IPS DF 6.9 (cell line): Measurements from ENCODE around the gene BNIP1.

ENCODE experiments used
- DNase-seq: peaks from one replicate; pipeline ENCODE4 v3.0.0-alpha.2; 2013; ENCODE audit warnings: low read depth, low spot score
- H3K27ac ChIP-seq: one replicate; pipeline ENCODE4 v1.5.1; 2013; ENCODE audit warnings: low read length, control low read depth
- H3K27me3 ChIP-seq: 2 replicates; pipeline ENCODE4 v1.6.1; 2013; ENCODE audit warnings: mild to moderate bottlenecking, low read length; ENCODE audit not compliant: control insufficient read depth, insufficient read depth
- H3K36me3 ChIP-seq: 2 replicates; pipeline ENCODE4 v1.6.1; 2013; ENCODE audit warnings: low read length; ENCODE audit not compliant: control insufficient read depth, insufficient read depth
- H3K4me1 ChIP-seq: 2 replicates; pipeline ENCODE4 v1.6.1; 2013; ENCODE audit warnings: low read length; ENCODE audit not compliant: control insufficient read depth, insufficient read depth
- H3K4me3 ChIP-seq: 2 replicates; pipeline ENCODE4 v1.5.1; 2013; ENCODE audit warnings: mild to moderate bottlenecking, low read length
- H3K9me3 ChIP-seq: 2 replicates; pipeline ENCODE4 v1.6.1; 2013; ENCODE audit warnings: low read length, inconsistent platforms; ENCODE audit not compliant: control insufficient read depth, insufficient read depth
- WGBS: extraction: QIAGEN DNeasy Blood & Tissue Kit; methylation state at CpG from one replicate; pipeline ENCODE4 v1.1.7; 2013; ENCODE audit warnings: mixed read lengths, missing lambda C conversion rate; ENCODE audit not compliant: insufficient read length, insufficient coverage; 5-methylcytosine and 5-hydroxymethylcytosine counted together

Gene BNIP1

DNA sequence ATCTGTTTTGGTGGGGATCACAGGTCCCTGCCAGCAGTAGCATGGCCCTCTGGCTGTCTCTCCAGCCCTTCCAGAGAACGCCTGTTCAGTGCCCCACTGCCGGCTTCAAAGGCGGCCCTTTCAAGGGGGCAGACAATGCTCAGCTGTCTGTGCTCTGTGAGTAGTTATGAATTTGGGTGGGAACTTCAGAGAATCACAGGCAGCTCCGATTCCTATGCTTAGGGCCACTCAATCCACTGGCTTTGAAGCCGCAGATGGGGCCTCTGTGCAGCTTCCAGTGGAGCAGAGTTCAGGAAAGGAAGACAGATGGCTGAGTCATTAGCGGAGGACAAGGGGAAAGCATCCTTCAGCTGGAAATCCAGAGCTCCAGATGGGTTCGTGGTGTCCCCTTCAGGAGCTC, 48.2 kb downstream of the BNIP1 start:
- Histone ChIP-seq H3K9me3 (no peaks in the 10 kb centered on the region), H3K27ac (no peak overlapping the region), H3K27me3 (no peaks in the 10 kb centered on the region), H3K4me3 (no peak overlapping the region), H3K4me1 (no peaks in the 10 kb centered on the region), H3K36me3 (no peaks in the 10 kb centered on the region)
- WGBS = no CpG with 5 or more reads among the region's 7 CpGs
- DNase-seq = no peak

DNA sequence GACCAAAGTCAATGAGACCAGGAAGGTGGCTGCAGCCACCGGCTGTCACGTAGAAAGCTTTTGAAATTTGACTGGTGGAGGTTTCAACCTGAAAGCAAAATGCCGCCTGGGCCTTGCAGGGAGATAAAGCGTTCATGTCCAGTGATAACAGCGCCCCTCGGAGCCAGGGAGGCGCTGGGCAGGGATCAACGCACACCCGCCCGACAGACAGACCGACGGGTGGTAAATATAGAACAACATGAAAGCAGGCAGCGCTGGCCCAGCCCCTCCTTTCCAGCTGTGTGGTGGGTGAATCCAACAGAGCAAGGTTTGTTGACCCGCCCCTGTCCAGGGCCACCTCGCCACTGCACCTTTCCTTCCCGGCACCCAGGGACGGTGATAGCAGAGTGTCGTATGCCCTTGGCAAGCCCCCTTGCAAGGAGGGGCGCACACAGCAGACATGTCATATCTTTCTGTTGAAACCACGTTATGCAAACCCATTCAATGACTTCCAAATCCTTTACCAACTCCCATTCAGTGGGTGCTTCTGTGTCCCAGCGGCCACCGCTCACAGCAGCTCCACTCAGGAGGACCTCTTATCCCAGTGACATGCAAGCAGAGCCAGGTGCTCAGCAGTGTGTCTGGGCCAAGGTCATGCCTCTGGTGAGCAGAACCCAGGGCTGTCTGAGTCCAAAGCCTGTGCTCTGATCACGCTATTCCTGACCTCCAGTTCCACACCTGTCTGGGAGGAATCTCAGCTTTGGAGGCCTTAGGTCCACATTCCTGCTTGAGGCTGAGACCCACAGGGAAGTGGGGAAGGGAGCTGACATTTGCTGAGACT, 52.0 kb downstream of the BNIP1 start:
- Histone ChIP-seq H3K9me3 (no peaks in the 10 kb centered on the region), H3K4me1 (no peaks in the 10 kb centered on the region), H3K27me3 (no peaks in the 10 kb centered on the region), H3K4me3 (no peak overlapping the region), H3K27ac (no peak overlapping the region), H3K36me3 (no peaks in the 10 kb centered on the region)
- WGBS = no CpG with 5 or more reads among the region's 23 CpGs
- no peak for DNase-seq

DNA sequence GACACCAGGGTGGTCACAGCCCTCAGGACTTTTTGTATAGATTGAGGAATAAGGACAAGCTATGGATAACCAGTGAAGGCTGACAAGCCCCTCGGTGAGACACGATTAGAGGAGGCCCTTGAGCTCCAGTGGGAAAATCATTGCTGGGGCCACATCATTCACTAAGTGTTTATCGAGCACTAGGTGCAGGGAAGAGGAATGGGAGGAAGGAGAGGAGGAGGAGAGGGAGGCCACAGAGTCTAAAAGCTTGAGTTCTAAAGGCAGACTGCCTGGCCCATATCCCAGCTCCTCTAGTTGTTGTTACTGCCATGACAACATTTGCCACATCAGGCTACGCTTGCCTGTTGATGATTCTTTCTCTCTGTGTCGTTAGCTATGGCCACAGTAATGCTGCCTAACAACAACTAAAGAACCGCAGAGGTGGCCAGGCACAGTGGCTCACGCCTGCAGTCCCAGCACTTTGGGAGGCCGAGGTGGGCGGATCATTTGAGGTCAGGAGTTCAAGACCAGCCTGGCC, 53.1 kb downstream of the BNIP1 start:
- Histone ChIP-seq H3K4me3 (no peak overlapping the region), H3K36me3 (no peaks in the 10 kb centered on the region), H3K27me3 (no peaks in the 10 kb centered on the region), H3K9me3 (no peaks in the 10 kb centered on the region), H3K27ac (no peak overlapping the region), H3K4me1 (no peaks in the 10 kb centered on the region)
- no CpG with 5 or more reads among the region's 9 CpGs for whole genome bisulfite sequencing
- DNase-seq = no peak

DNA sequence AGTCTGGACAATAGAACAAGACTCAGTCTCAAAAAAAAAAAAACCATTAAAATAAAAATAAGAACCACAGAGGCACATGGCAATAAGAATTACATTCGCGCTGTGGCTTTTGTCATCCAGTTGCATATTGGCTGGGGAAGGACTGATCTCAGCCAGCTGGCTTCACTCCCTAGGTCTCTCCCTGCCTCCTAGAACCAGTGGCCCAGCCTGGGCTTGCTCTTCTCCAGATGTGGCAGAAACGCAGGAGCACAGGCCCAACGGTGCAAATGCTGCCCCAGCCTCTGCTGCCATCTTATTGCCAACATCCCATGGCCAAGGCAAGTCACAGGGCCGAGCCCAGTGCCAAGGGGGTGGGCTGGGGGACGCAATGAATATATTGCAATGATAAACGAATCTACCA, 53.7 kb downstream of the BNIP1 start:
- no peaks in the 10 kb centered on the region for H3K36me3 ChIP-seq
- H3K27ac ChIP-seq = no peak overlapping the region
- H3K4me1 ChIP-seq = no peaks in the 10 kb centered on the region
- H3K9me3 ChIP-seq = no peaks in the 10 kb centered on the region
- WGBS = no CpG with 5 or more reads among the region's 7 CpGs
- no peaks in the 10 kb centered on the region for H3K27me3 ChIP-seq
- no peak overlapping the region for H3K4me3 ChIP-seq
- no peak for DNase-seq

DNA sequence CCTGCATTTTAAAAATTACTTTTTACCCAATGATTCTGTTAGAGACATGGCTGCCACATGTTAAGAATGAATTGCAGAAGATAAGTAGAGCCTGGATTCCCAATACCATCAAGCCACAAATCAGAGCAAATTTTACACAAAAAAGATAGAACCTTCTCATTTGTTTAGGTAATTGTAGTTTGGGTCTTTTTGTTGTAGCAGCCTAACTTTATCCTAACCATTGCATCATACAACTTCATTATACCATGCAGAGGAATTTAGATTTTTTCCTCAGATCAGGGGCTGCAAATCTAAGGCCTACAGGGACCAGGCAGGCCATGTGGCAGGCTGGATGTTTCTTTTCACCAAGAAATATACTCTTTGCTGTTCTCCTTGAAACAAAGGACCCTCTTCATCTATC, 56.0 kb downstream of the BNIP1 start:
- no peaks in the 10 kb centered on the region for H3K27me3 ChIP-seq
- no peaks in the 10 kb centered on the region for H3K4me1 ChIP-seq
- no peaks in the 10 kb centered on the region for H3K9me3 ChIP-seq
- no peak overlapping the region for H3K27ac ChIP-seq
- no peak overlapping the region for H3K4me3 ChIP-seq
- no peaks in the 10 kb centered on the region for H3K36me3 ChIP-seq
- DNase-seq = no peak

DNA sequence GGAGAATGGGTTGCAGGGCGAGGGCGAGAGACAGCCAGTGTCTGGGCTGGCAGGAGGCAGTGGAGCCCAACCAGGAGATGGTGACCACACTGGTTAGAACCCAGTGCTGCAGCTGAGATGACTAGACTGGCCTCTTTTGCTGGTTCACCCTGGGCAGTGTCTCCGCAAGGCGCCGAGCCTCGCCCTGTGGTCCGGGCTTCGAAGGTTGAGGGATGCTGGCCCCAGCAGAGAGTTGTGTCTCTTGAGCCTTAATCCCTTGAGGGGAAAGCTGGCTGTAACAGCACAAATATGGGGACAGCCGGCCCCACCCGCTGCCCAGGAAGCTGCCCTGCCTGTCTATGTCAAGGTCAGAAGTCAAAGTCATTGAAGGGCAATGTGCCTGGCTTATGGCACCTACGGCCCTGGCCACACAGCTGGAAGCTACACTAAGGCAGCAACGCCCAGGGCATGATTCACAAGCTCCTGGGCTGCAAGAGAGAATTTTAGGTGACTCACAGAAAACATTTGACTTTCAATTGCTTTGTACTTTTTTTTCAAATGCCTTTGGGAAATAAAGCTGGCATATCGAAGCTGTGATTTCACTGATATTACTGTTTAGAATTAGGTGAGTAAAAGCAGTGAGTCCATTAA, 57.4 kb downstream of the BNIP1 start:
- no peak for DNase-seq
- no CpG with 5 or more reads among the region's 13 CpGs for WGBS
- no peaks in the 10 kb centered on the region for H3K4me1 ChIP-seq
- H3K27me3 ChIP-seq = no peaks in the 10 kb centered on the region
- no peaks in the 10 kb centered on the region for H3K36me3 ChIP-seq
- no peaks in the 10 kb centered on the region for H3K9me3 ChIP-seq
- no peak overlapping the region for H3K27ac ChIP-seq
- no peak overlapping the region for H3K4me3 ChIP-seq

DNA sequence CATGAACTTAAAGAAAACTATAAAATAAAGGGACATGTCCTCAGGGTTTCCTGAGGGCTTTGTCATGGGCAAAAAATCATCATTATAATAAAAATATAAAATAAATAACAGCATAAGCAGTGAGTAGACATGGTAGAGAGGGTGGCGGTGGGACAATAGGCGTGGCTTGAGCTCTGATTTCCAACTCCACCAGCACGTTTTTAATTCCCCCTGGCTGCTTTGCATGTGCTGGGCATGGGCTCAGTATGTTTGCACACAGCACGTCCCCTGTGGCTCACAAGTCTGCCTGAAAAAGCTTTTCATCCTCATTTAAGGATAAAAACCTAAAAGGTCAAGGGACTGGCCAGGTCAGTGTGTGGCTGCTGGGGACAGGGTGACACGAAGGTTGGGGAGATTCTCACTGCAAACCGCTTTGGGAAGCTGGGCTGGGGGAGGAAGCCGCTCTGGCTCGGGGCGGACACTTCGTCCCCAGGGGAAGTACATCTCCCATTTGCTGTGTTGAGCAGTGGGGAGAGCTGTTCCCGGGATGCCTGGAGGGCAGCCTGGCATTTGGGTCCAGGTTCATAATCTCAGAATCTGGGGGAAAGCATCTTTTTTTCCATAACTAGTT, 58.0 kb downstream of the BNIP1 start:
- Histone ChIP-seq H3K27me3 (no peaks in the 10 kb centered on the region), H3K9me3 (no peaks in the 10 kb centered on the region), H3K36me3 (no peaks in the 10 kb centered on the region), H3K4me3 (no peak overlapping the region), H3K4me1 (no peaks in the 10 kb centered on the region), H3K27ac (no peak overlapping the region)
- no peak for DNase-seq
- WGBS = no CpG with 5 or more reads among the region's 11 CpGs

DNA sequence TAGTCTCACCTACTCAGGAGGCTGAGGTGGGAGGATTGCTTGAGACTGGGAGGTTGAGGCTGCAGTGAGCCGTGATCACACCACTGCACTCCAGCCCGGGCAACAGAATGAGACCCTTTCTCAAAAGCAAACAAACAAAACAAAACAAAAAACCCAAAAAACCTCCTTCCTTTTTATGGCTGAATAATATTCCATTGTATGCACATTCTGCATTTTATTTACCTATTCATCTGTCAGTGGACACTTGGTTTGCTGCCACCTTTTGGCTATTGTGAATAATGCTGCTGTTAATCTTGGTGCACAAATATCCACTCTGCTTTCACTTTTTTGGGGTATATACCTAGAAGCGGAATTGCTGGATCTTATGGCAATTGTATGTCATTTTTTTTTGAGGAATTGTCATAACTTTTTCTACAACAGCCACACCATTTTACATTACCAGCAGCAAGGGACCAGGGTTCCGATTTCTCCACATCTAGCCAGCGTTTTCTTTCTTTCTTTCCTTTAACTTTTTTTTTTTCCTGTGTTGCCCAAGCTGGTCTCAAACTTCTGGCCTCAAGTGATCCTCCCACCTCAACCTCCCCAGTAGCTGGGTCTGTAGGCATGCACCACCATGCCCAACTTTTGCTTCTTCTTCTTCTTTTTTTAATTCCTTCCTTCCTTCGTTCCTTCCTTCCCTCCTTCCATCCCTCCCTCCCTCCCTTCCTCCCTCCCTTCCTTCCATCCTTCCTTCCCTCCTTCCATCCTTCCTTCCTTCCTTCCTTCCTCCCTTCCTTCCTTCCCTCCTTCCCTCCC, 60.1 kb downstream of the BNIP1 start:
- Histone ChIP-seq H3K4me3 (no peak overlapping the region), H3K27me3 (no peaks in the 10 kb centered on the region), H3K27ac (no peak overlapping the region), H3K36me3 (no peaks in the 10 kb centered on the region), H3K9me3 (no peaks in the 10 kb centered on the region), H3K4me1 (no peaks in the 10 kb centered on the region)
- DNase-seq = no peak
- WGBS = 100% methylated on average over 1 of the region's 6 CpGs

DNA sequence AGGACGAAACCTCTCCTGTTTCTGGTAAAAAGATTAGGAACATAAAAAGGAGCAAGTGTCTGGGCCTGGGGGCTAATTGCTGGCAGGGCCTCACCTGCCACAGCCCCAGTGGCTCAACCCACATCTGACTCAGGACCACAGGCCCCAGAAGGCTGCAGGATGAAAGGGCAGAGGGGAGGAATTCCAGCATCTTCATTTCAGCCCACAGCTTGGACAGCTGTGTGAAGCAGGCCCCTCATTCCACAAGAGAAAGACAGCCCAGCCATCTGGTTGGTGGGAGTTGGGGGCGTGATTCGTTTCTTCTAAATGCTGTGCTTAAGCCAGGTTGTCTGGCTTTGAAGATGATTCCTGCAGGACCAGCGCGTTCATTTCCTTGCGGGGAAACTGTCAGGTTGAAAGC, 61.6 kb downstream of the BNIP1 start:
- H3K4me3 ChIP-seq = no peak overlapping the region
- no peaks in the 10 kb centered on the region for H3K27me3 ChIP-seq
- H3K27ac ChIP-seq = no peak overlapping the region
- H3K9me3 ChIP-seq = no peaks in the 10 kb centered on the region
- no CpG with 5 or more reads among the region's 6 CpGs for WGBS
- no peaks in the 10 kb centered on the region for H3K4me1 ChIP-seq
- DNase-seq = no peak
- H3K36me3 ChIP-seq = no peaks in the 10 kb centered on the region

DNA sequence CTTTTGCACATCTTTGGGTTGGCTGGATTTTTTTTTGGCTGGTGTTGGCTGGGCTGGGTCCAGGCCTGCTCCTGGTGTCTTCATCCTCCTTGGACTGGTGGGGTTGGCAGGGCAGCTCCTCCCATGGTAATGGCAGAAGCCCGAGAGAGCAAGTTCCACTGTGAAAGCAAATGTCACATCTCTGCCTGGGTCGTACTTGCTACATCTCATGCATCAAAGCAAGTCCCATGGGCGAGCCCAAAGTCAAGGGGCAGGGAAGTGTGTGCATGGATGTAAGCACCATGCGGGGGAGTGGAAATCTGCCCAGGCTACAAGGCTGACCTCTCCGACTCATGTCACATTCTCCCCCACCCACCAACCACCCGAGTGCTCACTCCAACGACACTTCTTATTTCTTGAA, 64.0 kb downstream of the BNIP1 start:
- Histone ChIP-seq H3K4me3 (no peak overlapping the region), H3K27me3 (no peaks in the 10 kb centered on the region), H3K9me3 (no peaks in the 10 kb centered on the region; the same call in 1 of the 2 replicates), H3K36me3 (no peaks in the 10 kb centered on the region), H3K27ac (no peak overlapping the region), H3K4me1 (no peaks in the 10 kb centered on the region)
- DNase-seq = no peak
- WGBS = no CpG with 5 or more reads among the region's 7 CpGs
